NCI-H146 treated with DMSO at 0.1 percent for 48 hours (cell line): Measurements from ENCODE around the gene CHAC1.
"Not testable (repeated sequence)": the region's sequence is repeated elsewhere in the genome, so short reads cannot be mapped to it uniquely, and the experiment has no call there.

Experiments used
- DNase-seq: peaks from one replicate; lab custom pipeline; 2025; ENCODE audit not compliant: unreplicated experiment; lab: John Stamatoyannopoulos, UW

Gene CHAC1

DNA sequence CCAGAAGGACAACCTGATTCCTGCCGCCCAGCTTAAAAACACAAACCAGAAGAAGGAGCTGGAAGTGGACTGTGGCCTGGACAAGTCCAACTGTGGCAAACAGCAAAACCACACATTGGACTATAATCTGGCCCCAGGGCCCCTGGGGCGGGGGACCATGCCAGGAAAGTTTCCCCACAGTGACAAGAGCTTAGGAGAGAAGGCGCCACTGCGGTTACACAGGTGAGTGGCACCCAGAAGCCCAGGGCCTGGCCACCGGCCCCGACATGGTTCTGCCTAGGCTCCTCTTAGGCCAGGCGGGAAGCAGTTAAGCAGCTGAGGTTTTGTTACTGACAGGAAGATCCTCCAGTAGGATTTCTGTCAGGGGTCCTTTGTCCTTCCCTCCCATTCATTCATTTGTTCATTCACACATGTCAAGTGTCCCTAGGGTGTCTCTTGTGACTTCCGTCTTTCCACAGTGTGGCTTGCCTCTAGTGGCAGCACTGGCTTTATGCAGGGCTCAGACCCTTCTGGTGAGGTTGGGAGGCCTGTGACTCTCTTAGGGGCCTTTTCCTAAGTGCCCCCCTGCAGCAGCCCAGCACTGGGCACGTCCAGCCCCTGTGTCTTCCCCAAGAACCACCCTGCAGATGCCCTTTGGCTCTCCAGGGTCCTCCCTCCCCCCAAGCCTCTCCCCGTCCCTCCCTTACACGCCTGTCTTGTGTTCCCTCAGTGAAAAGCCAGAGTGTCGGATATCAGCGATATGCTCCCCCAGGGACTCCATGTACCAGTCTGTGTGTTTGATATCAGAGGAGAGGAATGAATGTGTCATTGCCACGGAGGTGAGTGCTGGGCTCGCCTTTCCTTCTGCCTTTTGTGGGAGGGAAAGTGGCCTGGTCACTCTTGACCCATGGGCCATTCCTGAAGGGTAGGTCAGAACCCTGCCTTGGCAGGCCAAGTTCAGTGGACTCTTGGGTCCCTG is 16.3 kb upstream of the CHAC1 start:
- no peak for DNase-seq

DNA sequence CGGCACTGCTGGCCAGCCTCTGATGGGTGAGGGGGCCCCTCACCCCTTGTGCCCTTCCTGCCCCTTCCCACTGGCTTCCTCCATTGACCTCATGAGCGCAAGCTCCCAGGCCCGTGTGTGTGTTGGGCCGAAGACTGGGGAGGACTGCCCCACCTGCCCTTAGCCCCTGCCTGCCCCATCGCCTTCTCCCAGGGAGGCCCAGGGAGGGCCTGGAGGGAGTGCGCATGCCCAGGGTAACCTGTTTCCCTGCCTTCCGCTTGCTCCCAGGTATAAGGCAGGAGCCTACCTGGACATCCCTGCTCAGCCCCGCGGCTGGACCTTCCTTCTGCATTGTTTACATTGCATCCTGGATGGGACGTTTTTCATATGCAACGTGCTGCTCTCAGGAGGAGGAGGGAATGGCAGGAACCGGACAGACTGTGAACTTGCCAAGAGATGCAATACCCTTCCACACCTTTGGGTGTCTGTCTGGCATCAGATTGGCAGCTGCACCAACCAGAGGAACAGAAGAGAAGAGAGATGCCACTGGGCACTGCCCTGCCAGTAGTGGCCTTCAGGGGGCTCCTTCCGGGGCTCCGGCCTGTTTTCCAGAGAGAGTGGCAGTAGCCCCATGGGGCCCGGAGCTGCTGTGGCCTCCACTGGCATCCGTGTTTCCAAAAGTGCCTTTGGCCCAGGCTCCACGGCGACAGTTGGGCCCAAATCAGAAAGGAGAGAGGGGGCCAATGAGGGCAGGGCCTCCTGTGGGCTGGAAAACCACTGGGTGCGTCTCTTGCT is 15.3 kb upstream of the CHAC1 start:
- no peak for DNase-seq

DNA sequence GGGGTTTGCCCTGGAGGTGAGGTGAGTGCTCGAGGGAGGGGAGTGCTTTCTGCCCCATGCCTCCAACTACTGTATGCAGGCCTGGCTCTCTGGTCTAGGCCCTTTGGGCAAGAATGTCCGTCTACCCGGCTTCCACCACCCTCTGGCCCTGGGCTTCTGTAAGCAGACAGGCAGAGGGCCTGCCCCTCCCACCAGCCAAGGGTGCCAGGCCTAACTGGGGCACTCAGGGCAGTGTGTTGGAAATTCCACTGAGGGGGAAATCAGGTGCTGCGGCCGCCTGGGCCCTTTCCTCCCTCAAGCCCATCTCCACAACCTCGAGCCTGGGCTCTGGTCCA is 14.8 kb upstream of the CHAC1 start:
- no peak for DNase-seq

DNA sequence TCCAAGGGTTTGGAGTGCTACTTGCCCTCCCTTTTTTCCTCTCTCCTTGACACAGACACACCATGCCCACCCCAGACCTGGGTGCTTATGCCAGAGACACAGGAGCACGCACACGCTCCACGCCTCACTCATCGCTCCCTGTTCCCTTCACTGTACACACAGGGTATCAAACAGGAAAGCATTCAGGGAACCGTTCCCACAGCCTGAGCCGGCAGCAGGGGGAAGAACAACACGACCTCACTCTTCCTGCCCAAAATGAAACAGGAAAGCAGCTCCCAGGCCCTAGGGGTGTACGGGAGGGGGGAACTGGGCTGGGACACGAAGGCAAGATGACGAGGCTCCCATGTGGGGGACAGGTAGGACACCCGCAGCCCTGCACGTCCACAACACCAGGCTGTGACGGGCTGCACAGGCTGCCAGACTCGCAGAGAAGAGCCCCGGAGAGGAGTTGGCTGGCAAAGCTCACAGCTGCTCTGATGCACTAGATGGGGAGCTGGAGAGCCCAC is 12.9 kb upstream of the CHAC1 start:
- no peak for DNase-seq

DNA sequence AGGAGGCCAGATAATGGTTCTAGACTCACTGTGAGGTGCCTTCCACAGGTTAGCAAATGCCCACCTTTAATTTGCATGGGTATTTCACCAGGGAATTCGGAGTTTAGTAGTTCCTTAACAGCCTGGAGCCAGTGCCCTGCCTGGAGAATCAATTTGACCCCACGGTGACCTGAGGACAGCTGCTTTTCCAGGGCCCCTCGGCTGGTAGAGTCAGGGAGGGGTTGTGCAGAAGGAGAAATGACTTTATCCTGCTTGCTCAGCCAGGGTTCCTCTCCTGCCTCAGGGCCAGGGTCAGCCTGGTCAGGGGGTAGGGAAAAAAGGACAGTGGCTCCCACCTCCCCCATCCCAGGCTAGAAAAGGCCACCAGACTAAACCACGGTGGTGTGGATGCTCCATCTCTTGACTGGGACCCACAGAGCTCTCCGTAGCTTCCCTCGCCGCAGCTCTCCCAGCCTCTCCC is 12.2 kb upstream of the CHAC1 start:
- DNase-seq = no peak

DNA sequence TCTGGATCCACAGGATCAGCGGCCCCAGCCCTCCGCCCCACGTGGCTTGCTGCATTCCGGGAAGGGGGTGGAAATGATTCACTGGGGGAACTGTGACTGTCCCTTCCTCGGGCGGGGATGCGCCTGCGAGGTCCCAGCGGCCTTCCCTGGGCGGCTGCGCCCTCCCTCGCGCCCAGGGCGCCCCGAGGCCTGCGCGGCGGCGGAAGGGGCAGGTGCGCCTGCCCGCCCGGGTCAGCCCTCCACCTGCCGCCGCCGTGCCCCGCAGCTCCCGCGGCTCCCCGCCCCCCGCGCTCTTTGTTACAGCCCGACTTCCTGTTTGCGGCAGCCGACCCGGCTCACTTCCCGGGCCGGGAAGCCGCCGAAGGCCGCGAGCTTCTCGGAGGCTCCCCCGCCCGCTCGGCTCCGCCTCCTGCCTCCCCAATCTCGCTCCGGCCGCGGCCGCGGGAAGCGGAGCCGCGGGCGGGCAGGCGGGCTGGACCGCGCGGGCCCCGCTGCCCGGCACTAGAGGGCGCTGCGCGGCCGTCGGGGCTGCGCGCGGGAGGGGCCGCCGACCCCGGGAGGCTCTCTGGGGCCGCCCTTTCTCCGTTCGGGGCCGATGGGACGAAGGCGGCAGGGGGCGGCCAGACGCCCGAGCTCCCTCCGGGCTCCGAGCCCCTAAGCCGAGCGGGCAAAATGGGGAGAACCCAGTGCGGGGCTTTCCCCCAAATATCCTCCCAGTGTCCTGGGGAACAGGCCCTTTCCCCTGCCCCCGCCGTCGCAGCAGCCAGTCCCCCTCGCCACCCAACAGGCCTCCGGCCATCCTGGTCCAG is 11.5 kb upstream of the CHAC1 start:
- peak; percentile 51 for DNase-seq

DNA sequence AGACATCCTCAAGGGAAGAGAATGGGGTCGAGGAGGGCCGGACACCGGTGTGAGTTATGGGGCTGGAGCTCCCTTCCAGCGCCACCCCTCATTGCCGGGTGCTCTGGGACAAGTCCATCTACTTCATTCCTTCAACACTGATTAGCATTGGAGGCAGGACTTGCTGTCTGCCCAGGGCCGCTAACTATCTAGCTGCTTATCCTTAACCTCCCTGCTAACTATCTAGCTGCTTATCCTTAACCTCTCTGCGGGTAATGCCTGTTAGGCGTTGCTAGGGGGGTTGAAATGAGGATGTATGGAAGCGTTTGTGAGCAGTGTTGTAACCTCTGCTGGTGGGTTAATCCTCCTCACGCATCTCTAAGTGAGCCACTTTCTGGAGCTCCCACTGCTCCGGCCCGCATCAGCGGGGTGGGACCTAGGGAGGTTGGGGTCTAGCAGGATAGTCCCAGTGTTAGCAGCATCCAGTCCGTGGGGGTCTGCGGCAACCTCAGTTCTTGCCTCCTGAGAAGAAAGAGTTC is 10.9 kb upstream of the CHAC1 start:
- no peak for DNase-seq

DNA sequence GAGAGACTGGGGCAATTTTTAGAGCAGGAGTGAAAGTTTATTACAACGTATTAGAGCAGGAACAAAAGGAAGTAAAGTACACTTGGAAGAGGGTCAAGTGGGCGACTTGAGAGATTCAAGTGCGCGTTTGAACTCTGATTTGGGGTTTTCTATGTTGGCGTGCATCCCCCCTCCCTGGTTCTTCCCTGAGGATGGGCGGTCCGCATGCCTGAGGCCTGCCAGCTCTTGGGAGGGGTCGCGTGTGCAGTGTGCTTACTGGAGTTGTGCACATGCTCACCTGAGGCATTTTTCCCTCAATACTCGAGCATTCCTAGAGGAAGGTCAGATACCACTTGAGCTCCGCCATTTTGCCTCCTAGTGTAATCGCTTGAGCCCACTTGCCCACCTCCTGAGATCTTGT is 10.4 kb upstream of the CHAC1 start:
- no peak for DNase-seq

DNA sequence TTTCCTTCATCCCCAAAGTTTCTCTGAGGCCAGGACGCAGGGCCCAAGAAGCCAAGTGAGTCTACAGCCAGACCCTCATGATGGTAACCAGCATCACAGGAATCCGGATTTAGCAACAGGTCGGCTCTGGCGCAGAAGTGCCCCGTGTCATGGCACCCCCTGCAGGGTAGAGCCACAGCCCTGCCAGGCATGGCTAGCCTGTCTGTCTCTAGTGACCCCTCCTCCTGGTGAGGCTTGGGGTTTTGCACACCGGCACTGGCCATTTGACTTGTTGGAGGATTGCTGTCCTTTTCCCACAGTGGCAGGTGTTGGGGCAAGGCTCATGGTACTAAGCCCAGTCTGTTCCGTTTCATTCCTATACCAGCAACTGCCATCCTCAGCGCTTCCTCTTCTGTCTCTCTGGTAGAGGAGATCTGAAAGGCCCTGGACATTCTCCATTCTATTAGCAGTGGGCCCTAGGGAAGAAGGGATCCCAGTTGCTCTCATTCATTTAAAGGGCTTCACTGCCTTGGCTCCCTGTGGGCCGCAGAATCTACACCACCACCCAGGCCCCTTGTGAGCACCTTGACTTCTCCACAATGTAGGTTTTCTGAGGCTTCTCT is 9.4 kb upstream of the CHAC1 start:
- no peak for DNase-seq

DNA sequence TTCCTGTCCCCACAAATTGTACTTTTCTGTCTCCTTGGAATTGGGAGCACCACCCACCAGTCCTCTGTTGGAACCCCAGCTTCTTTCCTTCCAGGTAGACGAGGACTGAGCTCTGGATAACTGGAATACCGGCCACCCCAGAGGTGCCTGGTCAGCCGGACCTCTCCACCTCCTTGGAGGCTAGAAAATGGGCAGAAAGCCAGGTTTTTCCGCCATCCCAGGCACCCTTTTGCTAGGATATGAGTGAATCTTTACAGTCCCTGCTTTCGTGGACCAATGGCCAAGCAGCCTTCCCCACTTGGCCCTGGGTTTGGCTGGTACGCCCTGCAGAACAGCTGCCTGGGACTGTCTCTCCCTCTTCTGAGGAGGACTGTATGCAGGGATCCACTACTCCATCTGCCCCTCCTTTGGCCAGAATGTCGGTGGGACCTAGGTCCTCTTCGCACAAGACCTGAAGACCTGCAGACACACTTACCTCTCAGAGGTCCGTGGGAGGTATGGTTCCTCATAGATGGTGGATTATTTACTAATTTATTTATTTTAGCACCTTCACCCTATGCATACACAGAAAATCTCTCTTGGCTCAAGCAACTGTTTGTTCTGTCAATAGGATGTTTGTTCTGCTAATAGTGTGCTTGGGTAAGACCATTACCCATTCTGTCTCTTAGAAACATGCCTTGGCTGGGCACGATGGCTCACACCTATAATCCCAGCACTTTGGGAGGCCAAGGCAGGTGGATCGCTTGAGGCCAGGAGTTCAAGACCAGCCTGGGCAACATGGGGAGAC is 8.6 kb upstream of the CHAC1 start:
- DNase-seq = peak; percentile 29

DNA sequence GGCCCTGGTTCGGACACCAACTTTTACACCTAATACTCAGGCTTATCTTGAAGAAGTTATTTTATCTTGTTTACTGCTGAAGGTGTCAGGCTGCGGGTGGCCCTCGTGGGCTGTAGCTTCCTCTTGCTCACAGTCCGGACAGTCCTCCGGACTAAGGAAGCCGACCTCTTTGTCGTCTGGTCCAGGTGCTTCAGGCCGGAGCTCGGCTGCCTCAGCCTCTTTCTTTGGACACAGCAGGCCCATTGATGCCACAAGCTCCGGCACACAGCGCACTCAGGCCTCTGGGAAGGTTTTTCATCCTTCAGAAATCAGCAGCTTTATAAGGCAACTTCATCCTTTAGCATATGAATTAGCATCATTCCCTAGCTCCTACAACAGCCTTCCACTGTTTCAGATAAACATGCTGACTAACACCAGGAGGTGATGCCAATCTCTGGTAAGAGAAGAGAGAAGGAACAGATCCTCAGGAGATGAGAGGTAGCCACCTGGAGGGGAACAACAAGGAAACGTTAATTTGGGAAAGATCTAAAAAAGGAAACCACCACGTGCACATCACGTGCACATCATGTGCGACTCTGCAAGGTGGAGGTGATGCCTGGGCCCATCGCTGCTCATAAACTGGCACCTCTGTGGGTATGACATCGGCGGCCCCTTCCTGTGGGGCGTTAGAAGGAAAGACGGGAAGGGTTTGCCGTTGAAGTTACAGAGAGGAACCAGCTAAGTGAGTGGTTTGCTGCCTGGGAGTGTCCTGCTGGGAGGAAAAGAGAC is 4.4 kb upstream of the CHAC1 start:
- DNase-seq = no peak

DNA sequence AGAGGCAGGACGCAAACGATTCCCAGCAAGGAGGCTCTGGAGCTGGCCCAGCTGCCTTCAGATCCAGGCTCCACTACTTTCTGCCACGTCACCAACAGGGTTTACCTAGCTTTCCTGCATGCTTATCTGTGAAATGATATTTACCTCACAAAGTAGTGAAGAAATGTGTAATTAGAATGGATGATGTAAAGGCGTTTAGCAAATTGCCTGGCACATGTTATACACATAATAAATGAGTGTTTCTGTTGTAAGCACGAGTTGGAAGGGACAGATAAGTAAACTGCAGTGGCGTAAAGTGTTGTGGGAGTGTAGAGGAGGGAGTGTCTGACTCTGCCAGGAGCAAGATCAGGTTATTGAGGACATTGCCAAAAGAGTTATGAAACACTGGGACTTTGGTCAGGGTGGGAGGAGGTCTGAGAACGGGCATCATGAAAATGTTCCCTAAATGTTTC is 3.5 kb upstream of the CHAC1 start:
- no peak for DNase-seq

DNA sequence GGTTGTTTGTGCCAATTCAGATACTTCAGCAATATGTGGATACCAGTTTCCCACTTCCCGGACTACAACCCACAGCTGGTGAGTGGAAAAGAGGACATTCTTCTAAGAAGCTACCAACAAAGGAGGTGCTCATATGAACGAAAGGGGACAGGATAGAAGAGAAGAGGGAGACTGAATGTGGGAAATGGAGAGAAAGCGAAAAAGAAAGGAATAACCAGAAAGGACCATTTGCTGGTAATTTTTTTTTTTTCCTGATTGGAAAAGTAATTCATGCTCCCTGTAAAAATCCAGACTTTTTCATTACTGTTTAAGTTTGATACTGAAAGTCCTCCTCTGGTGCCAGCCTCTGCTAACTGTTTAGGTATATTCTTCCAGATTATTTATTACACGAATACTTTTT is 1.5 kb upstream of the CHAC1 start:
- no peak for DNase-seq

DNA sequence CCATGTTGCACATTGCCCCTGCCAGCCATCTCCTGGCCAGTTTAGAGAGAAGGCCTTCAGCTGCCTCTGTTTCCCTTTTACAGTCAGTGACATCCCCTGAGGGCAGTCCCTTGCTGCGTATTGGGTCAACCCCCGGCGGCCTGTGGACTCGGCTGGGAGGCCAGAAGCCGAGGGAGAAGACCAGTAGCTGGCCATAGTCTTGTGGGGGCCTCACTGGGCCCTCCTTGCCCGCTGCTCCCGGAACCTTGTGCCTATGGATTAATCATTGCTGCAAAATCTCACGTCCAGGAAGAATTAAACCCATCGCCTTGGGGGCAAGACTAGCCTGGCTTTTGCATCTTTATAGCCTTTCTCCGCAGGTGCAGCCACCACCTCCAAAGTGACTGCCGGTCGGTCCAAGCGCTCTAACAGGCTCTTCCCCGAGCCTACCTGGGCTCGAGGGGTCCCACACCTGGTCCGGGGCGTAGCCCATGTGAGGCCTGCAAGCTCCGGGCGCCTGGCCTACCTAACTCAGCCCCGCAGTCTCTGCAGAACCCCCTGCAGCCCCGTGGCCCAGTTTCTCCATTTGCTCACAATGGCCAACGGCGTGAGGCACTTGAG is 870 bp upstream of the CHAC1 start:
- no peak for DNase-seq

DNA sequence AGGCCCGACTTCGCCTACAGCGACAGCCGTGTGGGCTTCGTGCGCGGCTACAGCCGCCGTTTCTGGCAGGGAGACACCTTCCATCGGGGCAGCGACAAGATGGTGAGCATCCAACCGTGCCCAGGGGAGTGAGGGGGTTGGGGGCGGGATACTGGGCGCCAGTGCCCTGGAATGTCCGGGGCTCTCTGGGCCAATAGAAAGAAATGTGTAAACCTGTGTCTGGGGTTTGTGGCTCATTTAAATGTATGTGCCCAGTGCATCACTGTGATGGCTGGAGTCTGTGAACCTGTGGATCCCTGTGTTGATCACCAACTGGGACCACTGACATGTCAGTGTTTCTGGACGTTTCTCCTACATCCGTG is 423 bp downstream of the CHAC1 start:
- DNase-seq = no peak

DNA sequence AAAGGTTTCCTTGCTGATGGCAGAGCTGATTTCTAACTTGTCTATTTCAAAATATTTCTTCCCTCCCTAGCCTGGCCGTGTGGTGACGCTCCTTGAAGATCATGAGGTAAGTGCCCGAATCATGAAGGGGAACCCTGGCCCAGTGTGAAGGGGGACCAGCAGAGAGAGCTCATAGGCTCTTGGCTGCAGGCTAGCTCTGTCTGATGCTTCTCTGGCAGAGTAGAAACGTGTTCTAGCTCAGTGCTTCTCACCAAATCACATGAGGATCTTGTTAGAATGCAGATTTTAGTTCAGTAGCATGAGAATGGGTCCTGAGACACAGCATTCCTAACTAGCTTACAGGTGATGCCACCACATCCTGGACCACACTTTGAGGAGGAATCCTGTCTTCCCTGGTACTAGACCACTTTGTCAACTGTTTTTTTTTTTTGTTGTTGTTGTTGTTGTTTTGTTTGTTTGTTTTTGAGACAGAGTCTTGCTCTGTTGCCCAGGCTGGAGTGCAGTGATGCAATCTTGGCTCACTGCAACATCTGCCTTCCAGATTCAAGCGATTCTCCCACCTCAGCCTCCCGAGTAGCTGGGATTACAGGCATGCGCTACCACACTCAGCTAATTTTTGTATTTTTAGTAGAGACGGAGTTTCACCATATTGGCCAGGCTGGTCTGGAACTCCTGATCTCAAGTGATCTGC is 1.0 kb downstream of the CHAC1 start:
- not testable (repeated sequence) for DNase-seq

DNA sequence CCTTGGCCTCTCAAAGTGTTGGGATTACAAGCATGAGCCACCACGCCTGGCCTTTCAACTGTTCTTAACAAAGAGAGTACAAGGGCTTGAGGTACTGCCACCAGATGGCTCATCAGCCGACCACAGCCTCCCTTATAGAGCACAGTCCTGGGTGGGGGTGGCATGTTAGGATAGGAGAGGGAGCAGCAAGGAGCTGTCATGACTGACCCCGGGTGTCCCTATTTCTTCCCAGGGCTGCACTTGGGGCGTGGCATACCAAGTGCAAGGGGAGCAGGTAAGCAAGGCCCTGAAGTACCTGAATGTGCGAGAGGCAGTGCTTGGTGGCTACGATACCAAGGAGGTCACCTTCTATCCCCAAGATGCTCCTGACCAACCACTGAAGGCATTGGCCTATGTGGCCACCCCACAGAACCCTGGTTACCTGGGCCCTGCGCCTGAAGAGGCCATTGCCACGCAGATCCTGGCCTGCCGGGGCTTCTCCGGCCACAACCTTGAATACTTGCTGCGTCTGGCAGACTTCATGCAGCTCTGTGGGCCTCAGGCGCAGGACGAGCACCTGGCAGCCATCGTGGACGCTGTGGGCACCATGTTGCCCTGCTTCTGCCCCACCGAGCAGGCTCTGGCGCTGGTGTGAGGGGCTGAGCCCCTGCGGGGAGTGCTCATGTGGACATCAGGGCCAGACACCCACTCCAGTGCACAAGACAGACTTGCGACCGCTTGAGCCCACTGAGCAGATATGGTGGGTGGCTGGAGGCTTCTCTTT is 2.1 kb downstream of the CHAC1 start:
- no peak for DNase-seq
